ENCODE results near the gene TEX35. TPM values are rescaled to one million over a fixed set of nuclear protein-coding genes. Genes with fewer than 3 reads are reported as not detected.

TEX35 gene
- total and polyA plus RNA-seq, 2 experiments from 2014 or later: not detected

DNA sequence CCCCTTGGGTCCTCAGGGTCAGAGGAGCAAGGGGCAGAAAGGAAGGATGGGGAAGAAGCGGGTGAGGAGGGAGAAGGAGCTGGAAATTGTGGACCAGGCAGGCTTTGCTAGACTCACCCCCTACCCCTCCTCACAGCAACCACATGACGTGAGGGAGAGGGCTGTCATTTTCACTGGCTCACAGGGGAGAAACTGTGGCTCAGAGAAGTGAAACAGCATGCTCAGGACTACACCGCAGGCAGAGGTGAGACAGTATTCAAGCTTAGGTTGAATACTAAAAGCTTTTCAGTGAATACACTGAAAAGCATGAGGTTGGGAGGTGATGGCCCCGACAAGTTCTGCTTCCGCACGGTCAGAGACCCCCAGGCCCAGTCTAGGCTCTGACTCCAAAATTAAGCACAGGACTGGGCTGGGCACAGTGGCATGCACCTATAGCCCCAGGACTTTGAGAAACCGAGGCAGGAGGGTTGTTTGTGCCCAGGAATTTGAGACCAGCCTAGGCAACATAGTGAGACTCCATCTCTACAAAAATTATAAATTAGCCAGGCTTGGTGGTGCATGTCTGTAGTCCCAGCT, 14.9 kb upstream of the TEX35 start:
- TF ChIP-seq EZH2phosphoT487 (IDR thresholded peaks at IDR 0.05; ENCODE audit: insufficient read depth, low read depth) (no peak), EZH2 (IDR thresholded peaks at IDR 0.05; ENCODE audit: insufficient read depth, poor library complexity, severe bottlenecking) (no peak)
- no peak for DNase-seq
- no peaks in the 10 kb centered on the region for H3K27me3 ChIP-seq (replicated peaks; ENCODE audit: insufficient read depth)
- H3K9me2 ChIP-seq (ENCODE audit: insufficient read depth): no peaks in the 10 kb centered on the region
- H2AFZ ChIP-seq: no peak overlapping the region
- no peak overlapping the region for H3K9ac ChIP-seq
- no peak overlapping the region for H3K4me3 ChIP-seq
- no peak overlapping the region for H3K27ac ChIP-seq
- no peaks in the 10 kb centered on the region for H4K20me1 ChIP-seq (ENCODE audit: insufficient read depth)
- in situ Hi-C loops (cut with MboI): loop anchor here (10.0 kb wide), 1 partner anchor 193 kb away; no protein-coding TSS in a partner anchor
- H3K4me2 ChIP-seq (ENCODE audit: unreplicated experiment): no peak overlapping the region
- 86 to 95% methylated on average over 7 of the region's 7 CpGs for WGBS, 2 experiments (ENCODE audit: low coverage in 1 of 2, low lambda C conversion rate in 2 of 2, missing lambda C conversion rate in 2 of 2)
- no peaks in the 10 kb centered on the region for H3F3A ChIP-seq (ENCODE audit: insufficient read depth)
- H3K9me3 ChIP-seq (ENCODE audit: low read depth): no peaks in the 10 kb centered on the region
- no peaks in the 10 kb centered on the region for H3K79me2 ChIP-seq (ENCODE audit: insufficient read depth)
- H3K4me1 ChIP-seq (ENCODE audit: insufficient read depth): no peaks in the 10 kb centered on the region
- H3K36me3 ChIP-seq (ENCODE audit: low read depth): no peaks in the 10 kb centered on the region

DNA sequence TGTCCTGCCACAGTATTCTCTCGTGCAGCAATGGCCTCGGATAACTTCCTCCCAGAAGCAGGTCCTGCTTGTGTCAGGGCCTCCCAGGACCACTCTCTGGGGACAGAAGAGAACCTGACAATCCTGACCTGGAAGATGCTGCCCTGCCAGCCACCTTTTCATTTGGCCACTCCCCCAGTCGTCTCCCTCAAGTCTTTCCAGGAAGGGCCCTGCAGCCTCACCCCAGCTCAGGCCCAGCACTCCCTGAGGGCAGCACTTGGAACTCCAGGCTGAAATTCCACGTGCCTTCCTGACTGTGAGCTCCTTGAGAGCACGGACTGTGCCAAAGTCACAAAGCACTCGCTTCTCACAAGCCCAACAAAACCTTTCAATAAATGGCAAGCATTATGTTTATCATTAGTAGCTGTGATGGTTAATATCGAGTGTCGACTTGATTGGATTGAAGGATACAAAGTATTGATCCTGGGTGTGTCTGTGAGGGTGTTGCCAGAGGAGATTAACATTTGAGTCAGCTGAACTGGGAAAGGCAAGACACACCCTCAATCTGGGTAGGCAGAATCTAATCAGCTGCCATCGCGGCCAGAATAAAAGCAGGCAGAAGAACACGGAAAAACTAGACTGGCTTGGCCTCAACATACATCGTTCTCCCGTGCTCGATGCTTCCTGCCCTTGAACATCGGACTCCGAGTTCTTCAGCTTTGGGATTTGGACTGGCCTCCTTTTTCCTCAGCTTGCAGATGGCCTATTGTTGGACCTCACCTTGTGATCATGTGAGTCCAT, 13.8 kb upstream of the TEX35 start:
- Histone ChIP-seq H3K27me3 (replicated peaks; ENCODE audit: insufficient read depth) (no peaks in the 10 kb centered on the region), H3K27ac (no peak overlapping the region), H3K9me3 (ENCODE audit: low read depth) (no peaks in the 10 kb centered on the region), H3F3A (ENCODE audit: insufficient read depth) (no peaks in the 10 kb centered on the region), H3K4me3 (no peak overlapping the region), H3K79me2 (ENCODE audit: insufficient read depth) (no peaks in the 10 kb centered on the region), H3K36me3 (ENCODE audit: low read depth) (no peaks in the 10 kb centered on the region), H3K9me2 (ENCODE audit: insufficient read depth) (no peaks in the 10 kb centered on the region), H4K20me1 (ENCODE audit: insufficient read depth) (no peaks in the 10 kb centered on the region), H3K9ac (no peak overlapping the region), H2AFZ (no peak overlapping the region), H3K4me1 (ENCODE audit: insufficient read depth) (no peaks in the 10 kb centered on the region), H3K4me2 (ENCODE audit: unreplicated experiment) (no peak overlapping the region)
- in situ Hi-C loops (cut with MboI): loop anchor here (10.0 kb wide), 1 partner anchor 194 kb away; no protein-coding TSS in a partner anchor
- 83 to 85% methylated on average over 16 of the region's 16 CpGs for WGBS, 2 experiments (ENCODE audit: low coverage in 1 of 2, low lambda C conversion rate in 2 of 2, missing lambda C conversion rate in 2 of 2)
- DNase-seq: no peak
- no peak for TF ChIP-seq EZH2 (IDR thresholded peaks at IDR 0.05; ENCODE audit: insufficient read depth, poor library complexity, severe bottlenecking)
- no peak for TF ChIP-seq EZH2phosphoT487 (IDR thresholded peaks at IDR 0.05; ENCODE audit: insufficient read depth, low read depth)

DNA sequence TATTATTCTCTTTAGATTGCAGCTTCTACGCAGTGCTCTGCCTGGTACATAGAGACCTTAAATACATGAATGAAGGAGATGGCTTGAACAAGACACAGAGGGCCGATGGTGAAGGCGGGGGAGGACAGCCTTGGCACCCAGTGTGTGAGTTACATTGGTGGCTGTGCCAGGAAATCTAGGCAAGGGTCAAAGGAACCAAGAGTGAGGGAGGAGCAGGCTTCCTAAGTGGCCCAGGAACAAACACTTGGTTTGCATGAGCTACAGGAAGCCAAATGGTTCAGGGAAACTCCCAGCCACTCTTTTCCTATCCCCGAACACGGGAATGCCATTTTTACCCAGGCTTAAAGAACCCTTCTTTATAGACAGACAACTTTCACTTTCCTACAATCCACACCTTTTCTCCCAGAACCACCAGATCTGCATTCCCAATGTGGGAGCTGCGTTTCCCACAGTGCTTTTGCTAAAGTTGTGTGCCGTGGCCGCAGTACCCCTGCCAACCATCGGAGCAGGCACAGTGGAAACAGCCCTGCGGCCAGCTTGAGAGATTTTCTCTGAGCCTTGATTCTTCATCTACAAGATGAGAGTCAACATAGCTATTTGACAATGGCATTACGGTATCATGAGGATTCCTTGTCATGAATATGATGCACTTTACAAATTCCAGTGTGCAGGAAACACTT, 12.7 kb upstream of the TEX35 start:
- H2AFZ ChIP-seq: no peak overlapping the region
- 70 to 76% methylated on average over 11 of the region's 11 CpGs for WGBS, 2 experiments (ENCODE audit: low coverage in 1 of 2, low lambda C conversion rate in 2 of 2, missing lambda C conversion rate in 2 of 2)
- DNase-seq: peak; percentile 18
- H4K20me1 ChIP-seq (ENCODE audit: insufficient read depth): no peaks in the 10 kb centered on the region
- no peaks in the 10 kb centered on the region for H3K27me3 ChIP-seq (replicated peaks; ENCODE audit: insufficient read depth)
- H3K4me1 ChIP-seq (ENCODE audit: insufficient read depth): no peaks in the 10 kb centered on the region
- no peak overlapping the region for H3K4me3 ChIP-seq
- in situ Hi-C loops (cut with MboI): no loop called here
- H3K4me2 ChIP-seq (ENCODE audit: unreplicated experiment): no peak overlapping the region
- no peaks in the 10 kb centered on the region for H3K36me3 ChIP-seq (ENCODE audit: low read depth)
- H3K9me2 ChIP-seq (ENCODE audit: insufficient read depth): no peaks in the 10 kb centered on the region
- H3K27ac ChIP-seq: no peak overlapping the region
- H3K9ac ChIP-seq: no peak overlapping the region
- no peaks in the 10 kb centered on the region for H3K79me2 ChIP-seq (ENCODE audit: insufficient read depth)
- no peaks in the 10 kb centered on the region for H3K9me3 ChIP-seq (ENCODE audit: low read depth)
- H3F3A ChIP-seq (ENCODE audit: insufficient read depth): no peaks in the 10 kb centered on the region
- TF ChIP-seq EZH2phosphoT487 (IDR thresholded peaks at IDR 0.05; ENCODE audit: insufficient read depth, low read depth) (no peak), EZH2 (IDR thresholded peaks at IDR 0.05; ENCODE audit: insufficient read depth, poor library complexity, severe bottlenecking) (no peak)

DNA sequence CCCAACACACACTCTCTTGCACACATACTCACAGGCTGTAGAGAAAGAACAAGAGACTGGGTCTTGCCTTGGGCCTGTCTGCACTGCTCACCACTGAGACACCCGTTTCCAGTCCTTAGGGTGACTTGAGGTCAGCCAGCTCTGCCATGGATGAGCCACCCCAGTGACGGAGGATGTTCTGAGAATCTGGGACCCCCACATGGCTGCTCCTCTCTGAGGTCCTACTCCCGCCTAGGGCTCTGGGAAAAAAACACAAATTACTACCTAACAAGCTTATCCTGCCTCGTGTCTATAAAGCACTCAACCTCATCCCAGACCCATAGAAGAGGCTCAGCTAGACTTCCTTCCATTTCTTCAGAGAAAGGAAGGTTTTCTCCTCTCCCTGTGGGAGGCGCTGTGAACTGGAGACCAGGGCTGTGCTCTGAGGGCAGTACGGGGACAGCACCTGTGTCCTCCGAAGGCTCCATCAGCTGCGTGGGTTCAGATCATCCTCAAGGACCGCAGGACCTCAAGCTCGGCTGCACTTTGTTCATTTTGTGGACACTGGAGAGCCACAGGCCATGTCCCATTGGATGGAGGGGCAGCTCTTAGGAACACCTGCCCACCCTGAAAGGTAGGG, 11.9 kb upstream of the TEX35 start:
- Histone ChIP-seq H3K9ac (no peak overlapping the region), H3K4me1 (ENCODE audit: insufficient read depth) (no peaks in the 10 kb centered on the region), H3K79me2 (ENCODE audit: insufficient read depth) (no peaks in the 10 kb centered on the region), H3K9me2 (ENCODE audit: insufficient read depth) (no peaks in the 10 kb centered on the region), H3K4me2 (ENCODE audit: unreplicated experiment) (no peak overlapping the region), H3K27me3 (replicated peaks; ENCODE audit: insufficient read depth) (no peaks in the 10 kb centered on the region), H3K9me3 (ENCODE audit: low read depth) (no peaks in the 10 kb centered on the region), H4K20me1 (ENCODE audit: insufficient read depth) (no peaks in the 10 kb centered on the region), H3F3A (ENCODE audit: insufficient read depth) (no peaks in the 10 kb centered on the region), H3K27ac (no peak overlapping the region), H2AFZ (no peak overlapping the region), H3K4me3 (no peak overlapping the region), H3K36me3 (ENCODE audit: low read depth) (no peaks in the 10 kb centered on the region)
- TF ChIP-seq EZH2phosphoT487 (IDR thresholded peaks at IDR 0.05; ENCODE audit: insufficient read depth, low read depth) (no peak), EZH2 (IDR thresholded peaks at IDR 0.05; ENCODE audit: insufficient read depth, poor library complexity, severe bottlenecking) (no peak)
- no peak for DNase-seq
- 80 to 81% methylated on average over 10 of the region's 10 CpGs for WGBS, 2 experiments (ENCODE audit: low coverage in 1 of 2, low lambda C conversion rate in 2 of 2, missing lambda C conversion rate in 2 of 2)
- in situ Hi-C loops (cut with MboI): no loop called here

Measured in GM23248 (cell line).